Neural cell (in vitro differentiated cells): ENCODE data around the gene ALDH4A1. TPM values are rescaled to one million over a fixed set of nuclear protein-coding genes. Genes with fewer than 3 reads are reported as not detected.
"Not testable (repeated sequence)": the region's sequence is repeated elsewhere in the genome, so short reads cannot be mapped to it uniquely, and the experiment has no call there.

ENCODE experiments used
- H2AFZ ChIP-seq: fragments of 200-600, 300-800 bp; sonication (generic), shearing (Covaris generic); 2 replicates; pipeline ENCODE4 v1.6.0; 2014; ENCODE audit warnings: low read depth, mild to moderate bottlenecking, antibody characterized with exemption, low read length, moderate library complexity
- H3F3A ChIP-seq: fragments of 200-600 bp; shearing (Covaris generic); 2 replicates; pipeline ENCODE4 v1.6.1; 2016; ENCODE audit warnings: mild to moderate bottlenecking, moderate library complexity, mixed read lengths, antibody characterized with exemption, low read length; ENCODE audit not compliant: insufficient read depth, poor library complexity, severe bottlenecking
- H3K27ac ChIP-seq: fragments of 200-600, 300-800 bp; sonication (generic), shearing (Covaris generic); 2 replicates; pipeline ENCODE4 v1.5.1; 2014; ENCODE audit warnings: mild to moderate bottlenecking, low read length, moderate library complexity
- H3K27me3 ChIP-seq: fragments of 300-800, 200-600 bp; sonication (generic), shearing (Covaris generic); 2 replicates; pipeline ENCODE4 v1.6.0; 2014; ENCODE audit warnings: mild to moderate bottlenecking, low read depth, low read length, moderate library complexity; ENCODE audit not compliant: insufficient read depth
- H3K36me3 ChIP-seq: fragments of 300-800, 200-600 bp; sonication (generic), shearing (Covaris generic); 2 replicates; pipeline ENCODE4 v1.5.1; 2014; ENCODE audit warnings: mild to moderate bottlenecking, antibody characterized with exemption, low read length, moderate library complexity; ENCODE audit not compliant: insufficient read depth
- H3K4me2 ChIP-seq: fragments of 300-800, 200-600 bp; sonication (generic), shearing (Covaris generic); 2 replicates; pipeline ENCODE4 v1.6.0; 2014; ENCODE audit warnings: mild to moderate bottlenecking, low read length
- H3K4me3 ChIP-seq: fragments of 300-800, 200-600 bp; sonication (generic), shearing (Covaris generic); 2 replicates; pipeline ENCODE4 v1.5.1; 2014; ENCODE audit warnings: mild to moderate bottlenecking, low read length, moderate library complexity
- H3K79me2 ChIP-seq: fragments of 200-600 bp; shearing (Covaris generic); replicated peaks from 2 replicates; pipeline ENCODE4 v1.6.0; 2014; ENCODE audit warnings: mild to moderate bottlenecking, low read length, moderate library complexity; ENCODE audit not compliant: insufficient read depth
- H3K9ac ChIP-seq: fragments of 300-800, 200-600 bp; sonication (generic), shearing (Covaris generic); 2 replicates; pipeline ENCODE4 v1.6.1; 2016; ENCODE audit warnings: mild to moderate bottlenecking, low read length, mixed read lengths
- H3K9me2 ChIP-seq: fragments of 200-600 bp; shearing (Covaris generic); 2 replicates; pipeline ENCODE4 v1.6.1; 2016; ENCODE audit warnings: mild to moderate bottlenecking, low read length, mixed read lengths; ENCODE audit not compliant: insufficient read depth
- H3K9me3 ChIP-seq: fragments of 200-600, 300-800 bp; sonication (generic), shearing (Covaris generic); 2 replicates; pipeline ENCODE4 v1.6.1; 2016; ENCODE audit warnings: mild to moderate bottlenecking, mixed run types, low read length, moderate library complexity, mixed read lengths
- H4K20me1 ChIP-seq: fragments of 200-600 bp; shearing (Covaris generic); 2 replicates; pipeline ENCODE4 v1.6.1; 2016; ENCODE audit warnings: mild to moderate bottlenecking, mixed run types; ENCODE audit not compliant: insufficient read depth
- EP300 ChIP-seq: fragments of 450-650 bp; conservative IDR thresholded peaks from 2 replicates; pipeline ENCODE4 v1.6.1; 2014; ENCODE audit warnings: antibody characterized with exemption, mild to moderate bottlenecking, moderate library complexity; ENCODE audit not compliant: poor library complexity, severe bottlenecking
- EZH2 ChIP-seq: fragments of 200-600, 300-800 bp; shearing (Covaris generic), sonication (generic); IDR thresholded peaks from 2 replicates; pipeline ENCODE4 v1.6.1; 2014; ENCODE audit warnings: antibody characterized with exemption, low read length, borderline replicate concordance, mild to moderate bottlenecking; ENCODE audit not compliant: insufficient read depth, poor library complexity, severe bottlenecking
- MXI1 ChIP-seq: fragments of 450-650 bp; conservative IDR thresholded peaks from 2 replicates; pipeline ENCODE4 v1.6.1; 2014; ENCODE audit warnings: antibody characterized with exemption, mild to moderate bottlenecking; ENCODE audit not compliant: poor library complexity, severe bottlenecking
- POLR2AphosphoS5 ChIP-seq: IDR thresholded peaks from 2 replicates; pipeline ENCODE4 v1.6.1; 2012
- RAD21 ChIP-seq: fragments of 450-650 bp; conservative IDR thresholded peaks from 2 replicates; pipeline ENCODE4 v1.6.1; 2014; ENCODE audit warnings: antibody characterized with exemption, mild to moderate bottlenecking, moderate library complexity
- SMC3 ChIP-seq: fragments of 450-650 bp; conservative IDR thresholded peaks from 2 replicates; pipeline ENCODE4 v1.6.1; 2014; ENCODE audit warnings: antibody characterized with exemption, mild to moderate bottlenecking, moderate library complexity; ENCODE audit not compliant: poor library complexity
- TAF1 ChIP-seq: IDR thresholded peaks from 2 replicates; pipeline ENCODE4 v1.6.1; 2012; ENCODE audit warnings: low read depth
- polyA plus RNA-seq: library from polyadenylated mRNA; depleted of rRNA; stranded (reverse); fragments of >200 nt; gene quantifications from 2 replicates; pipeline ENCODE4 v1.2.3, GENCODE V29; 2014
- TF ChIP-seq, protein P1 (sequence below): IDR thresholded peaks from 2 replicates; pipeline ENCODE4 v1.6.1; 2012; ENCODE audit warnings: borderline replicate concordance
- TF ChIP-seq, protein P2 (sequence below): fragments of 450-650 bp; IDR thresholded peaks from 2 replicates; pipeline ENCODE4 v1.5.1; 2014; ENCODE audit warnings: antibody characterized with exemption, mild to moderate bottlenecking, moderate library complexity; ENCODE audit not compliant: poor library complexity, severe bottlenecking

ALDH4A1 gene
- polyA plus RNA-seq, 1 donor from 2014 or later = 11.0 TPM

DNA sequence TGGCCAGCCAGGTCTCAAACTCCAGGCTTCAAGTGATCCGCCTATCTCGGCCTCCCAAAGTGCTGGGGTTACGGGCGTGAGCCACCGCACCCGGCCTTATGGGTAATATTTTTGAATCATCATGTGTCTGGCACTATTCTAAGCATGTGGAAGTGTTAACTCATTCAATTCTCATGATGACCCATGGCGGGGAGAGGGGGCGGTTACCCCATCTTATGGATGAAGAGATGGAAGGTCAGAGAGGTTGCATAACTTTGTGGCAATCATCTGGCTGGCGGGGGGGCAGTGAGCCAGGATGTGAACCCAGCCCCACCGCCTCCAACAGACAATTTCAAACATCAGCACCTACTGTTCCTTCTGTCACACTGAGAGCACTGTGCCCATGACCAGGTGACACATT lies 31.4 kb downstream of the ALDH4A1 start:
- Histone ChIP-seq H3K9me3 (no peaks in the 10 kb centered on the region), H2AFZ (no peak overlapping the region), H3K9me2 (no peaks in the 10 kb centered on the region), H3K36me3 (no peaks in the 10 kb centered on the region), H3K4me2 (no peak overlapping the region), H3K27ac (no peak overlapping the region), H3K27me3 (no peaks in the 10 kb centered on the region), H3K4me3 (no peak overlapping the region), H4K20me1 (no peaks in the 10 kb centered on the region), H3K79me2 (no peaks in the 10 kb centered on the region), H3K9ac (no peak overlapping the region), H3F3A (no peaks in the 10 kb centered on the region)
- TF ChIP-seq EZH2 = no peak
- TF ChIP-seq SMC3 = no peak
- no peak for TF ChIP-seq TAF1
- TF ChIP-seq RAD21 = no peak
- TF ChIP-seq, protein P1, sequence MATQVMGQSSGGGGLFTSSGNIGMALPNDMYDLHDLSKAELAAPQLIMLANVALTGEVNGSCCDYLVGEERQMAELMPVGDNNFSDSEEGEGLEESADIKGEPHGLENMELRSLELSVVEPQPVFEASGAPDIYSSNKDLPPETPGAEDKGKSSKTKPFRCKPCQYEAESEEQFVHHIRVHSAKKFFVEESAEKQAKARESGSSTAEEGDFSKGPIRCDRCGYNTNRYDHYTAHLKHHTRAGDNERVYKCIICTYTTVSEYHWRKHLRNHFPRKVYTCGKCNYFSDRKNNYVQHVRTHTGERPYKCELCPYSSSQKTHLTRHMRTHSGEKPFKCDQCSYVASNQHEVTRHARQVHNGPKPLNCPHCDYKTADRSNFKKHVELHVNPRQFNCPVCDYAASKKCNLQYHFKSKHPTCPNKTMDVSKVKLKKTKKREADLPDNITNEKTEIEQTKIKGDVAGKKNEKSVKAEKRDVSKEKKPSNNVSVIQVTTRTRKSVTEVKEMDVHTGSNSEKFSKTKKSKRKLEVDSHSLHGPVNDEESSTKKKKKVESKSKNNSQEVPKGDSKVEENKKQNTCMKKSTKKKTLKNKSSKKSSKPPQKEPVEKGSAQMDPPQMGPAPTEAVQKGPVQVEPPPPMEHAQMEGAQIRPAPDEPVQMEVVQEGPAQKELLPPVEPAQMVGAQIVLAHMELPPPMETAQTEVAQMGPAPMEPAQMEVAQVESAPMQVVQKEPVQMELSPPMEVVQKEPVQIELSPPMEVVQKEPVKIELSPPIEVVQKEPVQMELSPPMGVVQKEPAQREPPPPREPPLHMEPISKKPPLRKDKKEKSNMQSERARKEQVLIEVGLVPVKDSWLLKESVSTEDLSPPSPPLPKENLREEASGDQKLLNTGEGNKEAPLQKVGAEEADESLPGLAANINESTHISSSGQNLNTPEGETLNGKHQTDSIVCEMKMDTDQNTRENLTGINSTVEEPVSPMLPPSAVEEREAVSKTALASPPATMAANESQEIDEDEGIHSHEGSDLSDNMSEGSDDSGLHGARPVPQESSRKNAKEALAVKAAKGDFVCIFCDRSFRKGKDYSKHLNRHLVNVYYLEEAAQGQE = no peak
- TF ChIP-seq, protein P2, sequence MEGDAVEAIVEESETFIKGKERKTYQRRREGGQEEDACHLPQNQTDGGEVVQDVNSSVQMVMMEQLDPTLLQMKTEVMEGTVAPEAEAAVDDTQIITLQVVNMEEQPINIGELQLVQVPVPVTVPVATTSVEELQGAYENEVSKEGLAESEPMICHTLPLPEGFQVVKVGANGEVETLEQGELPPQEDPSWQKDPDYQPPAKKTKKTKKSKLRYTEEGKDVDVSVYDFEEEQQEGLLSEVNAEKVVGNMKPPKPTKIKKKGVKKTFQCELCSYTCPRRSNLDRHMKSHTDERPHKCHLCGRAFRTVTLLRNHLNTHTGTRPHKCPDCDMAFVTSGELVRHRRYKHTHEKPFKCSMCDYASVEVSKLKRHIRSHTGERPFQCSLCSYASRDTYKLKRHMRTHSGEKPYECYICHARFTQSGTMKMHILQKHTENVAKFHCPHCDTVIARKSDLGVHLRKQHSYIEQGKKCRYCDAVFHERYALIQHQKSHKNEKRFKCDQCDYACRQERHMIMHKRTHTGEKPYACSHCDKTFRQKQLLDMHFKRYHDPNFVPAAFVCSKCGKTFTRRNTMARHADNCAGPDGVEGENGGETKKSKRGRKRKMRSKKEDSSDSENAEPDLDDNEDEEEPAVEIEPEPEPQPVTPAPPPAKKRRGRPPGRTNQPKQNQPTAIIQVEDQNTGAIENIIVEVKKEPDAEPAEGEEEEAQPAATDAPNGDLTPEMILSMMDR = no peak
- TF ChIP-seq EP300 = no peak

DNA sequence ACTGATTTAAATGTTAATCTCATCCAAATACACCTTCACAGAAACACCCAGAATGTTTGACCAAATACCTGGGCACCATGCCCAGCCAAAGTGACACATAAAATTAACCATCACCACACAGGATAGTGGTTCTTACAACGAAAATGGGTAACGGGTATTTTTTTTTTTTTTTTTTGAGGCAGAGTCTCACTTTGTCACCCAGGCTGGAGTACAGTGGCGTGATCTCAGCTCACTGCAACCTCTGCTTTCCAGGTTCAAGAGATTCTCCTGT lies 31.8 kb downstream of the ALDH4A1 start:
- H3K4me2 ChIP-seq, H3K27me3 ChIP-seq, H3K79me2 ChIP-seq, H4K20me1 ChIP-seq, H3K9me3 ChIP-seq, H3K36me3 ChIP-seq, H3F3A ChIP-seq, H3K9me2 ChIP-seq, H3K27ac ChIP-seq, H3K4me3 ChIP-seq, H3K9ac ChIP-seq, H2AFZ ChIP-seq: not testable (repeated sequence)

DNA sequence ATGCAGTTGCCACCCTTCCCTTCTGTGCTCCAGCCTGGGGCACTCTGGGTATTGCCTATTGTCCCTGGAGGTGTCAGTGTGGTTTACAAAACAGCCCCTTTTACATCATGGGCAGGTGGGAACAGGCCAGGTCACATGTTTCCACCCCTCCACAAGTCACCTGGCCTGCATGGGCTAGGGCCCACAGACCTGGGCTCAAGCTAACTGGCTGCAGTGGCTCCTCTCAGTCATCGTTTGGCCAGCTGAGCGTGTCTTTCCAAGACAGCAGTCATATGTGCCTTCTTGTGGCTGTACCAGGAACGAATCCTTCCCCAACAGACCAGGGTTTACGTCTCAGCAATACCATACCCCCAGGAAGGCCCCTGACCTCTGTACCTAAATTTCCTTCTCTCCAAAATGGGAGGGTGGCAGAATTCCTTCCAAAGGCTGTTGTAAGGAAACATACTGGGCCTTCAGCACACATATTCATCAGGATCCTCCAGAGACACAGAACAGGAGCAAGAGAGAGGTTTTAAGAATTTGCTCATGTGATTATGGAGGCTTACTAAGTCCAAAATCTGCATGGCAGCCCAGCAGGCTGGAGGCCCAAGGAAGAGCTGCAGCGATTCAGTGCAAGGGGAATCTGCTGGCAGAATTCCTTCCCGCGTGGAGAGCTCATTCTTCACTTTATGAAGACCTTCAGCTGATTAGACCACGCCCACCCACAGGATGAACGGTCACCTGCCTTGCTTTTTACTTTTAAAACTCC lies 32.3 kb downstream of the ALDH4A1 start:
- H3K36me3 ChIP-seq = no peaks in the 10 kb centered on the region
- H3K9me3 ChIP-seq = no peaks in the 10 kb centered on the region
- no peaks in the 10 kb centered on the region for H3K27me3 ChIP-seq

More for the DNA sequence above, 32.3 kb downstream of the ALDH4A1 start:
- no peaks in the 10 kb centered on the region for H4K20me1 ChIP-seq
- no peak overlapping the region for H3K4me2 ChIP-seq
- no peak overlapping the region for H2AFZ ChIP-seq
- H3K9me2 ChIP-seq = no peaks in the 10 kb centered on the region
- no peaks in the 10 kb centered on the region for H3K79me2 ChIP-seq
- H3K9ac ChIP-seq = no peak overlapping the region
- H3F3A ChIP-seq = no peaks in the 10 kb centered on the region
- H3K27ac ChIP-seq = no peak overlapping the region
- no peak overlapping the region for H3K4me3 ChIP-seq
- TF ChIP-seq SMC3 (no peak), EZH2 (no peak), EP300 (no peak), TAF1 (no peak), RAD21 (no peak), MXI1 (no peak), POLR2AphosphoS5 (no peak)
- TF ChIP-seq, protein P1 = no peak
- TF ChIP-seq, protein P2 = no peak
